LHCN-M2 (cell line): ENCODE measurements around the gene PGA5. TPM values are rescaled to one million over a fixed set of nuclear protein-coding genes. Genes with fewer than 3 reads are reported as not detected.
A peak's percentile ranks its signal among the peaks of the same experiment; 100 is the strongest.
"Not testable (repeated sequence)": the region's sequence is repeated elsewhere in the genome, so short reads cannot be mapped to it uniquely, and the experiment has no call there.

ENCODE experiments used
- DNase-seq: peaks from one replicate; pipeline ENCODE4 v3.0.0-alpha.2; 2012; ENCODE audit warnings: low read depth
- total RNA-seq: library from RNA; depleted of rRNA; stranded (reverse); fragments of >200 nt; gene quantifications from 2 replicates; pipeline ENCODE4 v1.2.3, GENCODE V29; 2014

The PGA5 gene
- total RNA-seq, 1 experiment from 2014 or later = 2.0 TPM

GRCh38 chr11:61226457-61227137 is 14.4 kb upstream of the PGA5 start:
- not testable (repeated sequence) for DNase-seq

- DNase-seq = not testable (repeated sequence)
Measured at GRCh38 chr11:61229458-61229857, 11.5 kb upstream of the PGA5 start.

- DNase-seq = not testable (repeated sequence)
Measured at GRCh38 chr11:61231033-61231432, 9.9 kb upstream of the PGA5 start.

DNA sequence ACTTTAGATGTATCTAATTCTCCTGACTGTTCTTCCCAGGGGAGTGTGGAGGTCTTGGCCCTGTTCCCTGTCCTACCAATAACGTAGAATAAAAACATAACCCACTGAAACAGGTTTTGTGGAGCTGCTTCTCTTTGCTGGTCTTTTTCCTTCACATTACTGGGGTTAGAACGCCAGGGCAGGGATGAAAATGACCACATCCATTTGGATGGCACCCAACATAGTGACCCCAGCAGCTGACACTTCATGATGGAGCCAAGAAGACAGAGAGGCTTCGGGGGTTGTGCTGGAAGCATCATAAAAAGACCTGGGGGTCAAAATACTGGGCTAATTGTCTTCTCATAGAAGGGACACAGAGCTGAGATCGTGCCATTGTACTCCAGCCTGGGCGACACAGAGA is 9.4 kb upstream of the PGA5 start:
- not testable (repeated sequence) for DNase-seq

DNA sequence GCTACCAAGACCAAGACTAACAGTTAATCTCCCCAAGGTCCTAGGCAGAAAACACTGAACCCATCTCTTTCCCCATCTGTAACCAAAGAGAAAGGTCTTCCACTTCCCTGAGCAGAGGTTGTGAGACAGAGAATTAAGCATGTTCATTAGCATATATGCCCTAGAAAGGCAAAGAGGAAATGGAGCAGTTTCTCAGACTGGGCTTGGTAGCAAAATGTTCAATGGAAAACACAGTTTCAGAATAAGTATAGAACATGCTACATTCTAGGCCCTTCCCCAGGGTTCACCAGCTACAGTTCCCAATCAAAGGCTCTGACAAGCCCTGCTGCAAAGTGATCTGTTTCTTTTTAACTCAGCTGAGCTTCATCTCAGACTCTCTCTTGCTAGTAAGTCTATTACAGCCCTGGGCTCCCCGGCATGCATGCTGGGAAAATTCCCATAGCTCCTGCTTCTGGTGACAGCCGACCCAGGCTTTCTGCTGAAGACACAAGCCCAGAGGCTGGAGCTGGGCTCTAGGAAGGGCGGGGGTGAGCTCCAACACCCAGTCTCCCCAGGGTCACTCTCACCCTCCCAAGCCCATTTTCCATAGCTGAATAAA is 8.3 kb upstream of the PGA5 start:
- not testable (repeated sequence) for DNase-seq

GRCh38 chr11:61237130-61237529 is 3.8 kb upstream of the PGA5 start:
- not testable (repeated sequence) for DNase-seq

DNA sequence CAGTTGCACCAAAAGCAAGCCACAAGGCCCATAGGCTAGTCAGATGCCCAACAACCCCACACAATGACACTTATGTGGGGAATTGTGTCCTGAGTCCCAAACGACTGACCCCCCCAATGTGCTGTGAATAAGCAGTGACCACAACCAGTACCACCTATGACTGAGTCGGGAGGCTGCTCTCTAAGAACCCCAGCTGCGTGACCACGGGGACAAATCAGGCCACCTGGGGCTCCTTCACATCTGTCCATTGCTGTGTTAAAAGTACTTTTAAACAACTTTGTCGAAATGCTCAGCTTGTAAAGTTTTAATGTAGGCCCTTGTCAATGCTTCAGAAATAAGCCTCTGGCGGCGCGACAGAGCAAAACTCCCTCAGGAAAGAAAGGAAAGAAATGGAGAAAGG is 687 bp upstream of the PGA5 start:
- DNase-seq = not testable (repeated sequence)

- DNase-seq = not testable (repeated sequence)
Measured at GRCh38 chr11:61241526-61241925, 551 bp downstream of the PGA5 start.

- not testable (repeated sequence) for DNase-seq
Measured at GRCh38 chr11:61245284-61245964, 4.4 kb downstream of the PGA5 start.

DNA sequence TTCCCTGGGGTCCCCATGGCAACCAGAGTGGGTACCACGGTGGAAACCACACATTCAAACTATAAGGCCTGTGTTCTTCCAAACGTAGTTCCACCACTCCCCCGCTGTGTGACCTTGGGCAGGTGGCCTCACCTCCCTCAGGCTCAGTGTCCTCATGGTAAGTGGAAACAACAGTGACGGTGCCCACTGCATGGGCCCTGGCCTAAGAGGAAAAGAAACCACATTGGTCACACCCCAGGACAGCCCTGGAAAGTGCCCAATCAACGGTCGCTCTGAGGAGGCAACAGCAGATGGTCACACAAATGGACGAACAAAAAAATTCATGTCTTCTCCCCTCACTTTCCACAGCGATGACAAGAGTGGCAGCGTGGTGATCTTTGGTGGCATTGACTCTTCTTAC is 7.1 kb downstream of the PGA5 start:
- DNase-seq = not testable (repeated sequence)

GRCh38 chr11:61249201-61249600 is 8.2 kb downstream of the PGA5 start:
- not testable (repeated sequence) for DNase-seq

GRCh38 chr11:61250796-61251765 is 10.1 kb downstream of the PGA5 start:
- peak; percentile 69 for DNase-seq

- not testable (repeated sequence) for DNase-seq
Measured at GRCh38 chr11:61252332-61252731, 11.4 kb downstream of the PGA5 start.

DNA sequence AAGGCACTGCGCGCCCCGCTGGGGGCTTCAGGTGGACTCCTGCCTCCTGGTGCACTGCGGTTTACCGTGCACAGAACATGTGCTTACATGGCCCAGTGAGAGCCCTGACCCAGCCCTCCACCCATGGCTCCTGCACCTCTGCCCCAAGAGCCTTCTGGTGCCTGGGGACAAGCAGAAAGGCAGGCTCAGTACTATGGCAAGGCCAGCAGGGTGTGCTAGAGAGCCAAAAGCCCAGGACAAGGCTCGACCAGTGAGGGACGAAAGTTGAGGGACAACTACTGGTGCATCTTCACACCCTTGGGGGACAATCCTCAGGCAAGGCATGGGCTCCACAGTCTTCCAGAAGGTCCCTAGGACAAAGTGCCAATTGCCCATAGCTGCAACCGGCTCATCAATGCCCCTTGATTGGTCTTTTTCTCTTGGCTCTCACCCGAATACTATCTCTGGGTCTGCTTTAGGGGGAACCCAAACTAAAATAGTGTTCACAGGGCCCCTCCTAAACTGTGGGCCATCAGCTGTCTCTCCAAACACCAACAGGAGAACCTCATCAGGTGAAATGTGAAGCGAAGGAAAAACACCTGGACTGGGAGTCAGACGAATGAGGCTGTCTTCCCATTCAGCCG is 13.5 kb downstream of the PGA5 start:
- DNase-seq = peak; percentile 56

DNA sequence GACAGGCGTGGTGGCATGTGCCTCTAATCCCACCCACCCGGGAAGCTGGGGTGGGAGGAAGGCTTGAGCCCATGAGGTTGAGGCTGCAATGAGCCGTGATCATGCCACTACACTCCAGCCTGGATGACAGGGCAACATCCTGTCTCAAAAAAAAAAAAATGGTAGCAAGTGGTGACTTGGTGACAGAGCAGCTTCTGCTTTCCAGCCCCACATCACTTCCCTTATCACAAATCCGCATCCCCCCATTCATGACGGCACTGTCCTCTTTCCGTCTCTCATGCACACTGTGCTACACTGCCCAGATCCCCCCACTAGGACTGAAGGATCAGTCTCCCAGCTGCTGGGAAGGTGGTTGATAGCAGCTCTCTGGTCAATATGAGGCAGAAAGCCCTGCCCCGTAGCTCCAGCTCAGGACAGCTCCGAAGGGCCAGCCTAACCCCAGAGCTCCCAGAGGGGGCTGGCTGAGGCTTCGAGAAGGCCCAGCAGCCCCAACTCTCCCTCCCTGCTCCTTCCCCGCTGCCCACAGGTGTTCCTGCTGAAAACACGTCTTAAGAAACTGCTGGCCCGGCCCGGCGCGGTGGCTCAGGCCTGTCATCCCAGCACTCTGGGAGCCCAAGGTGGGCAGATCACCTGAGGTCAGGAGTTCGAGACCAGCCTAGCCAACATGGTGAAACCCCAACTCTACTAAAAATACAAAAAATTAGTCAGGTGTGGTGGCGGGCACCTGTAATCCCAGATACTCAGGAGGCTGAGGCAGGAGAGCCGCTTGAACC is 15.9 kb downstream of the PGA5 start:
- DNase-seq = no peak

DNA sequence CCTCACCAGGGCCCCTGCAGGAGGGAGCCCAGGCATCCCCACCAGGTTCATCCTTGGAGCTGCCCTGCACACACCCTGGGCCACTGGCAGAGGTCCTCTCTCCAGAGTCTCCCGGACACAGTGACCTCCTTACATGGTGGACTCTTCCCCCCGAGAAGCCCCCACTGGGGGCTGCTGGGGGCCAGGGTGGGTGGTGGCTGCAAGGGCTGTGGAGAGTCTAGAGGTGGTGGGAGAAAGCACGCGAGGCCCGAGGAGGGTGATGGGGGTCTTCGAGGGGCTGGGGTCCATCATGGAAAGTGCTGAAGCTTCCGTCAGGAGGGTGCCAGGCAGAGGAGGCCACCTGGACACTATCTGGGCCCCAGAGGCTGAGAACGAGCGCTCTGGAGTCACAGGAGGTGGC is 17.6 kb downstream of the PGA5 start:
- DNase-seq = no peak

GRCh38 chr11:61259363-61259762 is 18.4 kb downstream of the PGA5 start:
- no peak for DNase-seq

DNA sequence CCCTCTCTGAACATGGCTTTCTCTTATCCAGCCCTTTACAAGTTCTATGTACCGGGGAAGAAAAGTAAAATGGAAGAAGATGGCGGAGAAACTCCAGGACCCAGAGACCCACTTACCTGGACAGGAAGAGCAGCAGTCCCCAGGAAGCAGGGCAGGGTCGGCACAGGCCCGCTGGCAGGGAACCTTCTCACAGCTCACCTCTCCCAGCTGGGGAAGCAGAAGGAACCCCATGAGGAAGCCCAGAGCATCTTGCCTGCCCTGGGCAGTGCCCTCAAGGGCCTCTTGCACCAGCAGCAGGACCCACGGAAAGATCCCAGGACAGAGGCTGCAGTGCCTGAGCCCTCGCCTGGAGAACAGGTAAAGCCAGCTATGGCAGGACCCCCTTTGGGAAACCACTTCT is 23.4 kb downstream of the PGA5 start:
- no peak for DNase-seq

DNA sequence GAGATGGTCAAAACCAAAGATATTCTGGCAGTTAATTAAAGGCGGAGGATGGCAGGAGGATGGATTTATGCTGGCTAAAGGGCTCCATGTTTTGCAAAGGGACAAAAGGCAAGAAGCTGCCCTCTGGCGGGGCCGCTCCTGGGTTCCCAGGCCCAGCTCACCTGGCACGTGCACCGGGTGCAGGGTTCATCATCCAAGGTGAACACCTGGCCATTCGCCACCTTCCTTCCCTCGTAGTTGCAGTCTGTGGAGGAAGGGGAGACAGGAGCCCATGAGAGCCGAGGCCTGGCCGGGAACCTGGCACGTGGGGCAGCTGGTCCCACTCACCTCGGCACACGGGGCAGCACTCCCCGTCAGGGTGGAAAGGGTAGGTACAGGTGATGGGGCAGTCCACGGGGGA is 23.8 kb downstream of the PGA5 start:
- no peak for DNase-seq

DNA sequence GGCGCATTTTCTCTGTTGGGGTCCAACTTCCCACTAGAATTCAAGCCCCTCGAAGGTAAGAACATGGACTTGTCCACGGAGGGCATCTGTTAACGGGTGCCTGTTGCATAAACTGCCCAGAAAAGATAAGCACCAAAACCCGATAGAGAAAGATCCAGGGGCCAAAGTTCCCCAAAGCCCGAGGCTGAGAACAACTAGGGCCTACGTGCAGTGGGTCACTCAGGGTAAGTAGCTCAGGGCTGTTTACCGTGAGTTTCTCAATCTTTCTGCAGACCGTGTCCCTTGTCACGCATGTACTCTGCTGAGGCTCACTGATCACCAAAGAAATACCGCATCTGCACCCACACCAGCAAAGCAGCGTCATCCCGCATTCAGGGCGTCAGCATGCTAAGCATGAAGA is 24.4 kb downstream of the PGA5 start:
- no peak for DNase-seq
